Heart left ventricle (tissue), 16 donors: ENCODE results near the gene SLITRK1. TPM values are rescaled to one million over a fixed set of nuclear protein-coding genes. Genes with fewer than 3 reads are reported as not detected.

Experiments
- ATAC-seq, 4 donors: fragments of 200-7000 bp; cut with Tn5 transposase; one replicate each; pipeline ENCODE4 v1.9.1; 2020 to 2022; ENCODE audit warnings: moderate library complexity in 4 of 4, mild to moderate bottlenecking in 3 of 4, moderate number of reproducible peaks in 1 of 4
- DNase-seq, 5 donors: peaks; one replicate each; pipeline ENCODE4 v3.0.0-alpha.2; 2020
- H3K27ac ChIP-seq, 12 donors: fragments of 200-600 bp; sonication (generic) in 4 of 12; one replicate each; pipeline versions ENCODE4 v1.5.0 to v1.8.0; 2016 to 2022; ENCODE audit warnings: mild to moderate bottlenecking in 2 of 12
- H3K27me3 ChIP-seq, 9 donors: fragments of 200-600 bp; sonication (generic) in 2 of 9; one replicate each; pipeline versions ENCODE4 v1.5.1 to v1.8.0; 2016 to 2022; ENCODE audit warnings: mild to moderate bottlenecking in 3 of 9
- H3K36me3 ChIP-seq, 9 donors: fragments of 200-600 bp; sonication (generic) in 2 of 9; one replicate each; pipeline versions ENCODE4 v1.5.0 to v1.8.0; 2018 to 2022; ENCODE audit warnings: mild to moderate bottlenecking in 2 of 9
- H3K4me1 ChIP-seq, 12 donors: fragments of 200-600 bp; sonication (generic) in 4 of 12; one replicate each; pipeline versions ENCODE4 v1.5.0 to v1.8.0; 2016 to 2022; ENCODE audit warnings: mild to moderate bottlenecking in 3 of 12
- H3K4me3 ChIP-seq, 12 donors: fragments of 200-600 bp; sonication (generic) in 4 of 12; one replicate each; pipeline versions ENCODE4 v1.5.0 to v1.8.0; 2017 to 2022; ENCODE audit warnings: mild to moderate bottlenecking in 9 of 12, moderate library complexity in 4 of 12
- H3K9me3 ChIP-seq, 12 donors: fragments of 200-600 bp; sonication (generic) in 4 of 12; one replicate each; pipeline versions ENCODE4 v1.5.0 to v1.8.0; 2016 to 2022; ENCODE audit warnings: mild to moderate bottlenecking in 1 of 12
- CTCF ChIP-seq, 12 donors: fragments of 200-600 bp; sonication (generic) in 4 of 12; IDR thresholded peaks; one replicate each; pipeline versions ENCODE4 v1.5.0 to v1.8.0; 2018 to 2022; ENCODE audit warnings: antibody characterized with exemption in 12 of 12, mild to moderate bottlenecking in 5 of 12
- POLR2A ChIP-seq, 2 donors: fragments of 450-650 bp; IDR thresholded peaks; one replicate each; pipeline ENCODE4 v1.6.1; 2017; ENCODE audit warnings: antibody characterized with exemption in 2 of 2, mild to moderate bottlenecking in 2 of 2, moderate library complexity in 2 of 2
- WGBS, 4 donors: extraction: QIAGEN DNeasy Blood & Tissue Kit in 2 of 4; methylation state at CpG; one replicate each; pipeline versions ENCODE4 v1.1.5 to v1.1.7; 2013 to 2018; 5-methylcytosine and 5-hydroxymethylcytosine counted together
- intact Hi-C, 10 donors: fragments of 100-400 bp; cut with DNase I; formaldehyde crosslinking; loops; one replicate each; pipeline versions ENCODE4 v1.11.1 to v1.14.2; 2022
- polyA plus RNA-seq, 2 donors: library from polyadenylated mRNA; stranded (reverse); fragments of 200-250 nt; gene quantifications; one replicate each; pipeline ENCODE4 v1.2.3, GENCODE V29; 2013
- total RNA-seq, 9 donors: library from RNA; depleted of rRNA in 2 of 9; stranded (reverse); fragments of >200 nt in 2 of 9; fragmentation: NEBNext Ultra II Directional in 3 of 9; extraction: Animal tissue kit (Norgen Biotek cat#: 25700) in 3 of 9; gene quantifications; one replicate each; pipeline versions ENCODE4 v1.1.0 to v1.2.4, GENCODE V29; 2016 to 2023
- donor health status: ischemic (EF 13 %, LVEDD 7.1; RV severe dilation, severe dysfunction).
- donor health status: healthy with polysubstance abuse.
- donor health status: DM: no; HTN: yes; CAD: no.
- donor health status: DM: no; HTN: no; CAD: no.
- donor health status: ischemic (EF 25% LVEDD 6.9; RV normal size, moderate dysfunction).
- donor health status: ischemic (EF 25% LVEDD 5.7; RV mildly dilated, moderate dysfunction).
- donor health status: healthy.
- donor health status: DM: yes; HTN: yes; CAD: no.
- donor health status: ischemic (EF 35%, LVEDD 5.7; RV mildly dilated, moderate dysfunction).
- donor health status: nonischemic (EF 11% LVEDD 7.7; RV severe dilation, severe dysfunction).
- donor health status: DM: yes; HTN: yes; CAD: no.
- donor health status: PGD.
- donor health status: ischemic (EF 29% LVEDD 5.4; RV normal size, mild dysfunction).
- donor health status: nonischemic (EF 23%, LVEDD 6.1; RV moderate dilation, normal function).

Gene SLITRK1
- total and polyA plus RNA-seq, 11 donors: not detected

- no peaks in the 10 kb centered on the region for H3K4me1 ChIP-seq
- peaks cover 0 to 6% (median 0%) of the 10 kb centered on the region in 12 donors for H3K9me3 ChIP-seq
- ATAC-seq (no peak), DNase-seq (no peak)
- H3K27me3 ChIP-seq: no peaks in the 10 kb centered on the region
- no peaks in the 10 kb centered on the region for H3K36me3 ChIP-seq
- WGBS, 4 donors: 78 to 92% (median 85%) methylated on average over 3 of the region's 3 CpGs
- no peak for TF ChIP-seq POLR2A (IDR thresholded peaks at IDR 0.05)
- no peak for TF ChIP-seq CTCF (IDR thresholded peaks at IDR 0.05)
- H3K4me3 ChIP-seq: no peak overlapping the region
- no peak overlapping the region for H3K27ac ChIP-seq
- intact Hi-C loops: no loop called here
These were observed 8.1 kb upstream of the SLITRK1 start for GRCh38 chr13:83890358-83890757.

GRCh38 chr13:83884141-83884540, 1.9 kb upstream of the SLITRK1 start:
- no peaks in the 10 kb centered on the region for H3K9me3 ChIP-seq
- H3K27ac ChIP-seq: no peak overlapping the region
- DNase-seq (no peak), ATAC-seq (no peak)
- H3K4me3 ChIP-seq: no peak overlapping the region
- H3K4me1 ChIP-seq: no peaks in the 10 kb centered on the region
- TF ChIP-seq CTCF (IDR thresholded peaks at IDR 0.05) (no peak), POLR2A (IDR thresholded peaks at IDR 0.05) (no peak)
- intact Hi-C loops: no loop called here
- no peaks in the 10 kb centered on the region for H3K36me3 ChIP-seq
- H3K27me3 ChIP-seq: peaks cover 17 to 54% (median 37%) of the 10 kb centered on the region in 9 donors

- DNase-seq (no peak), ATAC-seq (no peak)
- Histone ChIP-seq H3K4me1 (no peaks in the 10 kb centered on the region), H3K9me3 (no peaks in the 10 kb centered on the region), H3K4me3 (no peak overlapping the region), H3K36me3 (no peaks in the 10 kb centered on the region), H3K27me3 (peaks cover 18 to 65% (median 43%) of the 10 kb centered on the region in 9 donors), H3K27ac (no peak overlapping the region)
- intact Hi-C loops: no loop called here
- TF ChIP-seq POLR2A (IDR thresholded peaks at IDR 0.05) (no peak), CTCF (IDR thresholded peaks at IDR 0.05) (no peak)
- WGBS, 4 donors: 1 to 5% (median 3%) methylated on average over 14 of the region's 14 CpGs
These were observed 818 bp upstream of the SLITRK1 start for GRCh38 chr13:83883061-83883523.

GRCh38 chr13:83882606-83882959, 309 bp upstream of the SLITRK1 start:
- H3K9me3 ChIP-seq: no peaks in the 10 kb centered on the region
- intact Hi-C loops: no loop called here
- WGBS, 4 donors: 7 to 11% (median 9%) methylated on average over 9 of the region's 9 CpGs
- peaks cover 18 to 69% (median 43%) of the 10 kb centered on the region in 9 donors for H3K27me3 ChIP-seq
- H3K4me1 ChIP-seq: no peaks in the 10 kb centered on the region
- no peak overlapping the region for H3K4me3 ChIP-seq
- ATAC-seq (no peak), DNase-seq (no peak)
- H3K27ac ChIP-seq: no peak overlapping the region
- no peaks in the 10 kb centered on the region for H3K36me3 ChIP-seq
- TF ChIP-seq CTCF (IDR thresholded peaks at IDR 0.05): no peak
- TF ChIP-seq POLR2A (IDR thresholded peaks at IDR 0.05): no peak
